SU-DHL-6 (cell line): ENCODE data around the gene SFSWAP.
A peak's percentile ranks its signal among the peaks of the same experiment; 100 is the strongest.
"Not testable (repeated sequence)": the region's sequence is repeated elsewhere in the genome, so short reads cannot be mapped to it uniquely, and the experiment has no call there.

Source experiments
- H2AFZ ChIP-seq: fragments of 200-600 bp; sonication (generic); 2 replicates; pipeline ENCODE4 v1.6.1; 2014; ENCODE audit warnings: low read depth, mild to moderate bottlenecking, moderate library complexity, mixed read lengths, antibody characterized with exemption, low read length; ENCODE audit not compliant: severe bottlenecking
- H3F3A ChIP-seq: fragments of 200-600 bp; shearing (Covaris generic); 2 replicates; pipeline ENCODE4 v1.6.0; 2016; ENCODE audit warnings: antibody characterized with exemption, mild to moderate bottlenecking; ENCODE audit not compliant: insufficient read depth
- H3K27ac ChIP-seq: fragments of 200-600 bp; sonication (generic); 2 replicates; pipeline ENCODE4 v1.5.1; 2016; ENCODE audit warnings: low read depth, mild to moderate bottlenecking, low read length, moderate library complexity, mixed read lengths
- H3K27me3 ChIP-seq: fragments of 200-600 bp; sonication (generic), shearing (Covaris generic); 2 replicates; pipeline ENCODE4 v1.6.0; 2014; ENCODE audit warnings: mild to moderate bottlenecking, low read length
- H3K36me3 ChIP-seq: fragments of 200-600 bp; sonication (generic); 2 replicates; pipeline ENCODE4 v1.6.1; 2014; ENCODE audit warnings: mild to moderate bottlenecking, low read length, mixed read lengths
- H3K4me2 ChIP-seq: fragments of 300-600, 200-600 bp; shearing (Covaris generic), sonication (generic); 2 replicates; pipeline ENCODE4 v1.6.0; 2014; ENCODE audit warnings: low read length, low read depth, mild to moderate bottlenecking; ENCODE audit not compliant: poor library complexity, severe bottlenecking
- H3K4me3 ChIP-seq: fragments of 200-600 bp; sonication (generic); 2 replicates; pipeline ENCODE4 v1.5.1; 2014; ENCODE audit warnings: antibody characterized with exemption, low read length, mild to moderate bottlenecking, mixed read lengths; ENCODE audit not compliant: insufficient read depth, poor library complexity, severe bottlenecking
- H3K79me2 ChIP-seq: fragments of 200-600 bp; sonication (generic); 2 replicates; pipeline ENCODE4 v1.6.1; 2014; ENCODE audit warnings: mild to moderate bottlenecking, low read length, moderate library complexity; ENCODE audit not compliant: insufficient read depth
- H3K9ac ChIP-seq: fragments of 200-600 bp; sonication (generic); 2 replicates; pipeline ENCODE4 v1.7.0; 2014; ENCODE audit warnings: mild to moderate bottlenecking, low read length
- H3K9me2 ChIP-seq: fragments of 200-600 bp; sonication (generic); replicated peaks from 2 replicates; pipeline ENCODE4 v1.6.1; 2014; ENCODE audit warnings: low read length; ENCODE audit not compliant: insufficient read depth
- H3K9me3 ChIP-seq: fragments of 200-600 bp; sonication (generic); 2 replicates; pipeline ENCODE4 v1.6.1; 2014; ENCODE audit warnings: low read length, mixed read lengths; ENCODE audit not compliant: insufficient read depth
- H4K20me1 ChIP-seq: fragments of 200-600 bp; sonication (generic); 2 replicates; pipeline ENCODE4 v1.6.1; 2014; ENCODE audit warnings: low read depth, mild to moderate bottlenecking, antibody characterized with exemption, low read length, moderate library complexity, mixed read lengths
- EZH2phosphoT487 ChIP-seq: fragments of 200-600 bp; sonication (generic), shearing (Covaris generic); conservative IDR thresholded peaks from 2 replicates; pipeline ENCODE4 v1.6.1; 2018; ENCODE audit warnings: mild to moderate bottlenecking, antibody characterized with exemption, low read length, moderate library complexity, mixed read lengths
- TF ChIP-seq, protein P1 (sequence below): fragments of 200-600 bp; sonication (generic); IDR thresholded peaks from one replicate; pipeline ENCODE4 v1.5.1; 2017; ENCODE audit warnings: antibody characterized with exemption, mild to moderate bottlenecking, low read length, moderate library complexity; ENCODE audit not compliant: insufficient read depth, poor library complexity, severe bottlenecking

SFSWAP gene

DNA sequence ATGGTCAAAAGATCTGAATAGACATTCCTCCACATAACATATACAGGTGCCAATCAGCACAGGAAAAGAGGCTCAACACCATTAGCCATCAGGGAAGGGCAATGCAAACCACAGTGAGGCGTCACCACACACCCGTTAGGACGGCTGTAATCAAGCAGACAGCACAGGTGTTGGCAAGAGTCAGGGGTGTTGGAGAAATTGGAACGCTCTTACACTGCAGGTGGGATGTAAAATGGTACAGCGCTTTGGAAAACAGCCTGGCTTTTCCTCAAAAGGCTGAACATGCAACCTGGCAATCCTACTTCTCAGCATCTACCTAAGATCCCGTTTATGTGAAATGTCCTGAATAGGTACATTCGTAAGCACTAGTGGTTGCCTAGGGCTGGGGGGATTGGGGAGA lies 95.8 kb downstream of the SFSWAP start:
- Histone ChIP-seq H3K9ac (no peak overlapping the region), H3K36me3 (no peaks in the 10 kb centered on the region), H3K4me2 (no peak overlapping the region), H2AFZ (no peak overlapping the region), H3F3A (no peaks in the 10 kb centered on the region), H4K20me1 (no peaks in the 10 kb centered on the region), H3K27me3 (no peaks in the 10 kb centered on the region), H3K27ac (no peak overlapping the region), H3K79me2 (no peaks in the 10 kb centered on the region), H3K4me3 (no peak overlapping the region), H3K9me3 (no peaks in the 10 kb centered on the region), H3K9me2 (no peaks in the 10 kb centered on the region)
- no peak for TF ChIP-seq EZH2phosphoT487
- TF ChIP-seq, protein P1, sequence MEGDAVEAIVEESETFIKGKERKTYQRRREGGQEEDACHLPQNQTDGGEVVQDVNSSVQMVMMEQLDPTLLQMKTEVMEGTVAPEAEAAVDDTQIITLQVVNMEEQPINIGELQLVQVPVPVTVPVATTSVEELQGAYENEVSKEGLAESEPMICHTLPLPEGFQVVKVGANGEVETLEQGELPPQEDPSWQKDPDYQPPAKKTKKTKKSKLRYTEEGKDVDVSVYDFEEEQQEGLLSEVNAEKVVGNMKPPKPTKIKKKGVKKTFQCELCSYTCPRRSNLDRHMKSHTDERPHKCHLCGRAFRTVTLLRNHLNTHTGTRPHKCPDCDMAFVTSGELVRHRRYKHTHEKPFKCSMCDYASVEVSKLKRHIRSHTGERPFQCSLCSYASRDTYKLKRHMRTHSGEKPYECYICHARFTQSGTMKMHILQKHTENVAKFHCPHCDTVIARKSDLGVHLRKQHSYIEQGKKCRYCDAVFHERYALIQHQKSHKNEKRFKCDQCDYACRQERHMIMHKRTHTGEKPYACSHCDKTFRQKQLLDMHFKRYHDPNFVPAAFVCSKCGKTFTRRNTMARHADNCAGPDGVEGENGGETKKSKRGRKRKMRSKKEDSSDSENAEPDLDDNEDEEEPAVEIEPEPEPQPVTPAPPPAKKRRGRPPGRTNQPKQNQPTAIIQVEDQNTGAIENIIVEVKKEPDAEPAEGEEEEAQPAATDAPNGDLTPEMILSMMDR = no peak

DNA sequence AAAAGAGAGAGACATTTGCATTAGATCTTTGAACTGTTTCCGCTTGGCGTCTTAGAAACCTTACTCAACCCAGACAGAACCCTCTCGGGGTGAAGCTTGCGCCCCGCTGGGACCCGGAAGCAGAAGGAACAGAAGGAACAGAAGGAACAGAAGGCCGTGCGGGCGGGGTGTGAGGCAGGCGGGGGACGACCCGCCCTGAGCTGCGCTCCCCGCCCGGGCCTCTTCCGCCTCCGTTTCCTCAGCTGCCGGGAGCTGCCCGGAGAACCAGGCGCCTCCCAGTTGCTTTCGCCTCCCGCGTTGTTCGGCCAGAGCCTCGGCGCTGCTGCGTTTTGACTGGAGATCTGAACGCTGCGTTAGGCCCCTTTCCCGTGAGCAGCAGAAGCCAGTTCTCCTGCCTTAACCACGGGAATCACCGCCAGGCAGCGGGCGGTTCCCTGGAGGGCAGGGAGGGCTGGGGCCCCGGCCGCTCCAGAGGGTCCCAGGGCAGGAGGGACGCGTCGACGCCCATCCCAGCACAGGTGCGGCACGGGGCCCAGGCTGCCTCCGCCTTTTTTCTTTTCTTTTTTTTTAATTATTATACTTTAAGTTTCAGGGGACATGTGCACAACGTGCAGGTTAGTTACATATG lies 98.0 kb downstream of the SFSWAP start:
- H3K4me2 ChIP-seq = peak overlapping the region; percentile 39
- H3K4me3 ChIP-seq = no peak overlapping the region
- no peak overlapping the region for H3K9ac ChIP-seq

DNA sequence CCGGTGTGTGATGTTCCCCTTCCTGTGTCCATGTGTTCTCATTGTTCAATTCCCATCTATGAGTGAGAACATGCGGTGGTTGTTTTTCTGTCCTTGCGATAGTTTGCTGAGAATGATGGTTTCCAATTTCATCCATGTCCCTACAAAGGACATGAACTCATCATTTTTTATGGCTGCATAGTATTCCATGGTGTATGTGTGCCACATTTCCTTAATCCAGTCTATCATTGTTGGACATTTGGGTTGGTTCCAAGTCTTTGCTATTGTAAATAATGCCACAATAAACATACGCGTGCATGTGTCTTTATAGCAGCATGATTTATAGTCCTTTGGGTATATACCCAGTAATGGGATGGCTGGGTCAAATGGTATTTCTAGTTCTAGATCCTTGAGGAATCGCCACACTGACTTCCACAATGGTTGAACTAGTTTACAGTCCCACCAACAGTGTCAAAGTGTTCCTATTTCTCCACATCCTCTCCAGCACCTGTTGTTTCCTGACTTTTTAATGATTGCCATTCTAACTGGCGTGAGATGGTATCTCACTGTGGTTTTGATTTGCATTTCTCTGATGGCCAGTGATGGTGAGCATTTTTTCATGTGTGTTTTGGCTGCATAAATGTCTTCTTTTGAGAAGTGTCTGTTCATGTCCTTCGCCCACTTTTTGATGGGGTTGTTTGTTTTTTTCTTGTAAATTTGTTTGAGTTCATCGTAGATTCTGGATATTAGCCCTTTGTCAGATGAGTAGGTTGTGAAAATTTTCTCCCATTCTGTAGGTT lies 98.8 kb downstream of the SFSWAP start:
- H3K4me3 ChIP-seq, H3K9me3 ChIP-seq, H3K9ac ChIP-seq, H3K36me3 ChIP-seq, H4K20me1 ChIP-seq, H3K79me2 ChIP-seq, H2AFZ ChIP-seq, H3K27me3 ChIP-seq, H3K27ac ChIP-seq, H3K4me2 ChIP-seq, H3K9me2 ChIP-seq, H3F3A ChIP-seq: not testable (repeated sequence)

More for the DNA sequence above, 98.0 kb downstream of the SFSWAP start:
- no peak overlapping the region for H2AFZ ChIP-seq
- H3K27me3 ChIP-seq = peaks cover 3% of the 10 kb centered on the region; the same call in 1 of the 2 replicates
- 0 out of 2 replicates have a peak, but pooled peaks cover 3% of the 10 kb centered on the region for H3K9me3 ChIP-seq
- no peaks in the 10 kb centered on the region for H3K36me3 ChIP-seq
- no peaks in the 10 kb centered on the region for H3K9me2 ChIP-seq
- H3F3A ChIP-seq = no peaks in the 10 kb centered on the region
- H3K27ac ChIP-seq = no peak overlapping the region
- H3K79me2 ChIP-seq = no peaks in the 10 kb centered on the region
- TF ChIP-seq EZH2phosphoT487 = no peak
- no peaks in the 10 kb centered on the region for H4K20me1 ChIP-seq

DNA sequence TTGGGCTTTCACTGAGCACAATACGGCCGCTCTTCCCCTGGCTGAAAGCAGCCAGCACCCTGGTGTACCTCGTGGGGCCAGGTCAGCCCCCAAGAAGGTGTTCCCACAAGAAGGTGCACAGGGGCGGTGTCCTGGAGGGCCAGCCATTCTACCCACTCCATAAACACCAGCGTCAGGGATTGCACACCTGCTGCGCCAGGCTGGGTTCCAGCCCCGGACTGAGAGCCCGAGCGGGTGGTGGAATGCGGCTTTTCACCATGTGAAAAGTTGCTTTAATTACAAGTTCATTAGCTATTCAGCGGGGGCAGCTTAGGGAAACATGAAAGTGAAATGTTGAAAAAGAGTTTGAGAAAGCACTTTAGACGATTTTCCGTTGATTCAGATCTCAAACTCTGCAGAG lies 99.8 kb downstream of the SFSWAP start:
- Histone ChIP-seq H3K9ac (no peak overlapping the region), H3K9me2 (no peaks in the 10 kb centered on the region), H4K20me1 (no peaks in the 10 kb centered on the region), H3K9me3 (0 out of 2 replicates have a peak, but pooled peaks cover 3% of the 10 kb centered on the region), H3K36me3 (no peaks in the 10 kb centered on the region), H3K27me3 (peaks cover 3% of the 10 kb centered on the region; the same call in 1 of the 2 replicates), H2AFZ (no peak overlapping the region), H3F3A (no peaks in the 10 kb centered on the region), H3K27ac (no peak overlapping the region), H3K4me2 (no peak overlapping the region), H3K4me3 (no peak overlapping the region), H3K79me2 (no peaks in the 10 kb centered on the region)
- no peak for TF ChIP-seq EZH2phosphoT487
